Neural cell (in vitro differentiated cells): ENCODE measurements around the gene PADI4. TPM values are rescaled to one million over a fixed set of nuclear protein-coding genes. Genes with fewer than 3 reads are reported as not detected.

Experiments used
- H2AFZ ChIP-seq: fragments of 200-600, 300-800 bp; sonication (generic), shearing (Covaris generic); 2 replicates; pipeline ENCODE4 v1.6.0; 2014; ENCODE audit warnings: low read depth, mild to moderate bottlenecking, antibody characterized with exemption, low read length, moderate library complexity
- H3F3A ChIP-seq: fragments of 200-600 bp; shearing (Covaris generic); 2 replicates; pipeline ENCODE4 v1.6.1; 2016; ENCODE audit warnings: mild to moderate bottlenecking, moderate library complexity, mixed read lengths, antibody characterized with exemption, low read length; ENCODE audit not compliant: insufficient read depth, poor library complexity, severe bottlenecking
- H3K27ac ChIP-seq: fragments of 200-600, 300-800 bp; sonication (generic), shearing (Covaris generic); 2 replicates; pipeline ENCODE4 v1.5.1; 2014; ENCODE audit warnings: mild to moderate bottlenecking, low read length, moderate library complexity
- H3K27me3 ChIP-seq: fragments of 300-800, 200-600 bp; sonication (generic), shearing (Covaris generic); 2 replicates; pipeline ENCODE4 v1.6.0; 2014; ENCODE audit warnings: mild to moderate bottlenecking, low read depth, low read length, moderate library complexity; ENCODE audit not compliant: insufficient read depth
- H3K36me3 ChIP-seq: fragments of 300-800, 200-600 bp; sonication (generic), shearing (Covaris generic); 2 replicates; pipeline ENCODE4 v1.5.1; 2014; ENCODE audit warnings: mild to moderate bottlenecking, antibody characterized with exemption, low read length, moderate library complexity; ENCODE audit not compliant: insufficient read depth
- H3K4me2 ChIP-seq: fragments of 300-800, 200-600 bp; sonication (generic), shearing (Covaris generic); 2 replicates; pipeline ENCODE4 v1.6.0; 2014; ENCODE audit warnings: mild to moderate bottlenecking, low read length
- H3K4me3 ChIP-seq: fragments of 300-800, 200-600 bp; sonication (generic), shearing (Covaris generic); 2 replicates; pipeline ENCODE4 v1.5.1; 2014; ENCODE audit warnings: mild to moderate bottlenecking, low read length, moderate library complexity
- H3K79me2 ChIP-seq: fragments of 200-600 bp; shearing (Covaris generic); replicated peaks from 2 replicates; pipeline ENCODE4 v1.6.0; 2014; ENCODE audit warnings: mild to moderate bottlenecking, low read length, moderate library complexity; ENCODE audit not compliant: insufficient read depth
- H3K9ac ChIP-seq: fragments of 300-800, 200-600 bp; sonication (generic), shearing (Covaris generic); 2 replicates; pipeline ENCODE4 v1.6.1; 2016; ENCODE audit warnings: mild to moderate bottlenecking, low read length, mixed read lengths
- H3K9me2 ChIP-seq: fragments of 200-600 bp; shearing (Covaris generic); 2 replicates; pipeline ENCODE4 v1.6.1; 2016; ENCODE audit warnings: mild to moderate bottlenecking, low read length, mixed read lengths; ENCODE audit not compliant: insufficient read depth
- H3K9me3 ChIP-seq: fragments of 200-600, 300-800 bp; sonication (generic), shearing (Covaris generic); 2 replicates; pipeline ENCODE4 v1.6.1; 2016; ENCODE audit warnings: mild to moderate bottlenecking, mixed run types, low read length, moderate library complexity, mixed read lengths
- H4K20me1 ChIP-seq: fragments of 200-600 bp; shearing (Covaris generic); 2 replicates; pipeline ENCODE4 v1.6.1; 2016; ENCODE audit warnings: mild to moderate bottlenecking, mixed run types; ENCODE audit not compliant: insufficient read depth
- CTCF ChIP-seq: fragments of 450-650 bp; IDR thresholded peaks from 2 replicates; pipeline ENCODE4 v1.5.1; 2014; ENCODE audit warnings: antibody characterized with exemption, mild to moderate bottlenecking, moderate library complexity; ENCODE audit not compliant: poor library complexity, severe bottlenecking
- EP300 ChIP-seq: fragments of 450-650 bp; conservative IDR thresholded peaks from 2 replicates; pipeline ENCODE4 v1.6.1; 2014; ENCODE audit warnings: antibody characterized with exemption, mild to moderate bottlenecking, moderate library complexity; ENCODE audit not compliant: poor library complexity, severe bottlenecking
- EZH2 ChIP-seq: fragments of 200-600, 300-800 bp; shearing (Covaris generic), sonication (generic); IDR thresholded peaks from 2 replicates; pipeline ENCODE4 v1.6.1; 2014; ENCODE audit warnings: antibody characterized with exemption, low read length, borderline replicate concordance, mild to moderate bottlenecking; ENCODE audit not compliant: insufficient read depth, poor library complexity, severe bottlenecking
- MXI1 ChIP-seq: fragments of 450-650 bp; conservative IDR thresholded peaks from 2 replicates; pipeline ENCODE4 v1.6.1; 2014; ENCODE audit warnings: antibody characterized with exemption, mild to moderate bottlenecking; ENCODE audit not compliant: poor library complexity, severe bottlenecking
- POLR2AphosphoS5 ChIP-seq: IDR thresholded peaks from 2 replicates; pipeline ENCODE4 v1.6.1; 2012
- RAD21 ChIP-seq: fragments of 450-650 bp; conservative IDR thresholded peaks from 2 replicates; pipeline ENCODE4 v1.6.1; 2014; ENCODE audit warnings: antibody characterized with exemption, mild to moderate bottlenecking, moderate library complexity
- SMC3 ChIP-seq: fragments of 450-650 bp; conservative IDR thresholded peaks from 2 replicates; pipeline ENCODE4 v1.6.1; 2014; ENCODE audit warnings: antibody characterized with exemption, mild to moderate bottlenecking, moderate library complexity; ENCODE audit not compliant: poor library complexity
- TAF1 ChIP-seq: IDR thresholded peaks from 2 replicates; pipeline ENCODE4 v1.6.1; 2012; ENCODE audit warnings: low read depth
- polyA plus RNA-seq: library from polyadenylated mRNA; depleted of rRNA; stranded (reverse); fragments of >200 nt; gene quantifications from 2 replicates; pipeline ENCODE4 v1.2.3, GENCODE V29; 2014
- TF ChIP-seq, protein P1 (sequence below): IDR thresholded peaks from 2 replicates; pipeline ENCODE4 v1.6.1; 2012; ENCODE audit warnings: borderline replicate concordance

The PADI4 gene
- polyA plus RNA-seq, 1 donor from 2014 or later, result not detected

GRCh38 chr1:17277511-17278159 lies 30.4 kb upstream of the PADI4 start:
- Histone ChIP-seq H3K79me2 (no peaks in the 10 kb centered on the region), H3K9me2 (no peaks in the 10 kb centered on the region), H3K4me3 (no peak overlapping the region), H3K27me3 (no peaks in the 10 kb centered on the region), H3K9me3 (no peaks in the 10 kb centered on the region), H4K20me1 (no peaks in the 10 kb centered on the region), H3K27ac (no peak overlapping the region), H3K9ac (no peak overlapping the region), H3F3A (no peaks in the 10 kb centered on the region), H2AFZ (no peak overlapping the region), H3K4me2 (no peak overlapping the region), H3K36me3 (no peaks in the 10 kb centered on the region)
- TF ChIP-seq, protein P1, sequence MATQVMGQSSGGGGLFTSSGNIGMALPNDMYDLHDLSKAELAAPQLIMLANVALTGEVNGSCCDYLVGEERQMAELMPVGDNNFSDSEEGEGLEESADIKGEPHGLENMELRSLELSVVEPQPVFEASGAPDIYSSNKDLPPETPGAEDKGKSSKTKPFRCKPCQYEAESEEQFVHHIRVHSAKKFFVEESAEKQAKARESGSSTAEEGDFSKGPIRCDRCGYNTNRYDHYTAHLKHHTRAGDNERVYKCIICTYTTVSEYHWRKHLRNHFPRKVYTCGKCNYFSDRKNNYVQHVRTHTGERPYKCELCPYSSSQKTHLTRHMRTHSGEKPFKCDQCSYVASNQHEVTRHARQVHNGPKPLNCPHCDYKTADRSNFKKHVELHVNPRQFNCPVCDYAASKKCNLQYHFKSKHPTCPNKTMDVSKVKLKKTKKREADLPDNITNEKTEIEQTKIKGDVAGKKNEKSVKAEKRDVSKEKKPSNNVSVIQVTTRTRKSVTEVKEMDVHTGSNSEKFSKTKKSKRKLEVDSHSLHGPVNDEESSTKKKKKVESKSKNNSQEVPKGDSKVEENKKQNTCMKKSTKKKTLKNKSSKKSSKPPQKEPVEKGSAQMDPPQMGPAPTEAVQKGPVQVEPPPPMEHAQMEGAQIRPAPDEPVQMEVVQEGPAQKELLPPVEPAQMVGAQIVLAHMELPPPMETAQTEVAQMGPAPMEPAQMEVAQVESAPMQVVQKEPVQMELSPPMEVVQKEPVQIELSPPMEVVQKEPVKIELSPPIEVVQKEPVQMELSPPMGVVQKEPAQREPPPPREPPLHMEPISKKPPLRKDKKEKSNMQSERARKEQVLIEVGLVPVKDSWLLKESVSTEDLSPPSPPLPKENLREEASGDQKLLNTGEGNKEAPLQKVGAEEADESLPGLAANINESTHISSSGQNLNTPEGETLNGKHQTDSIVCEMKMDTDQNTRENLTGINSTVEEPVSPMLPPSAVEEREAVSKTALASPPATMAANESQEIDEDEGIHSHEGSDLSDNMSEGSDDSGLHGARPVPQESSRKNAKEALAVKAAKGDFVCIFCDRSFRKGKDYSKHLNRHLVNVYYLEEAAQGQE, result no peak
- no peak for TF ChIP-seq TAF1
- TF ChIP-seq EP300, result no peak
- TF ChIP-seq RAD21, result no peak
- no peak for TF ChIP-seq SMC3
- TF ChIP-seq CTCF, result no peak
- TF ChIP-seq EZH2, result no peak
- TF ChIP-seq POLR2AphosphoS5, result no peak
- no peak for TF ChIP-seq MXI1

GRCh38 chr1:17278996-17279830 lies 28.8 kb upstream of the PADI4 start:
- no peak overlapping the region for H3K4me2 ChIP-seq
- no peak overlapping the region for H3K9ac ChIP-seq
- no peaks in the 10 kb centered on the region for H3K9me2 ChIP-seq
- H3K36me3 ChIP-seq, result no peaks in the 10 kb centered on the region
- no peaks in the 10 kb centered on the region for H3F3A ChIP-seq
- H4K20me1 ChIP-seq, result no peaks in the 10 kb centered on the region
- no peaks in the 10 kb centered on the region for H3K9me3 ChIP-seq
- TF ChIP-seq POLR2AphosphoS5 (no peak), TAF1 (no peak), EZH2 (no peak), CTCF (no peak), SMC3 (no peak), RAD21 (no peak), MXI1 (no peak), EP300 (no peak)
- TF ChIP-seq, protein P1, result no peak
- no peak overlapping the region for H3K4me3 ChIP-seq
- H3K79me2 ChIP-seq, result no peaks in the 10 kb centered on the region
- H2AFZ ChIP-seq, result no peak overlapping the region
- no peaks in the 10 kb centered on the region for H3K27me3 ChIP-seq
- no peak overlapping the region for H3K27ac ChIP-seq
